ENCODE results near the gene KIAA1549. TPM values are rescaled to one million over a fixed set of nuclear protein-coding genes. Genes with fewer than 3 reads are reported as not detected.

Gene KIAA1549
- total RNA-seq, 1 donor = 3.7 TPM

DNA sequence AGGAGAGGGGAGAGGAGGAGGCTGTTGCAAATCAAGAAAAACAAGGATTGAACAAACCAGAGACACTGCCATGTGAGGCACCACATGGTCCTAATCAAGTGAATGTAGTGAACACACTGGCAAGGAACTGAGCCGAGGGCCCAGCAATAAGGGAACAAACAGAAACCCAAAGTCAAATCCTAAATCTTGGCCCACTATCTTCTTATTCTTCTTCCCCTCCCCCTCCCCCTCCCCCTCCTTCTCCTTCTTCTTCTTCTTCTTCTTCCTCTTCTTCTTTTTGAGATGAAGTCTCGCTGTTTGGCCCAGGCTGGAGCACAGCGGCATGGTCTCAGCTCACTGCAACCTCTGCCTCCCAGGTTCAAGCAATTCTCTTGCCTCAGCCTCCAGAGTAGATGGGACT, 24.0 kb downstream of the KIAA1549 start:
- H3K4me3 ChIP-seq (ENCODE audit: low read depth, low read length) = no peak overlapping the region
- TF ChIP-seq, protein P1, sequence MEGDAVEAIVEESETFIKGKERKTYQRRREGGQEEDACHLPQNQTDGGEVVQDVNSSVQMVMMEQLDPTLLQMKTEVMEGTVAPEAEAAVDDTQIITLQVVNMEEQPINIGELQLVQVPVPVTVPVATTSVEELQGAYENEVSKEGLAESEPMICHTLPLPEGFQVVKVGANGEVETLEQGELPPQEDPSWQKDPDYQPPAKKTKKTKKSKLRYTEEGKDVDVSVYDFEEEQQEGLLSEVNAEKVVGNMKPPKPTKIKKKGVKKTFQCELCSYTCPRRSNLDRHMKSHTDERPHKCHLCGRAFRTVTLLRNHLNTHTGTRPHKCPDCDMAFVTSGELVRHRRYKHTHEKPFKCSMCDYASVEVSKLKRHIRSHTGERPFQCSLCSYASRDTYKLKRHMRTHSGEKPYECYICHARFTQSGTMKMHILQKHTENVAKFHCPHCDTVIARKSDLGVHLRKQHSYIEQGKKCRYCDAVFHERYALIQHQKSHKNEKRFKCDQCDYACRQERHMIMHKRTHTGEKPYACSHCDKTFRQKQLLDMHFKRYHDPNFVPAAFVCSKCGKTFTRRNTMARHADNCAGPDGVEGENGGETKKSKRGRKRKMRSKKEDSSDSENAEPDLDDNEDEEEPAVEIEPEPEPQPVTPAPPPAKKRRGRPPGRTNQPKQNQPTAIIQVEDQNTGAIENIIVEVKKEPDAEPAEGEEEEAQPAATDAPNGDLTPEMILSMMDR (IDR thresholded peaks at IDR 0.05; ENCODE audit: insufficient read depth, low read length) = no peak
- no peak for DNase-seq (ENCODE audit: low read depth)

DNA sequence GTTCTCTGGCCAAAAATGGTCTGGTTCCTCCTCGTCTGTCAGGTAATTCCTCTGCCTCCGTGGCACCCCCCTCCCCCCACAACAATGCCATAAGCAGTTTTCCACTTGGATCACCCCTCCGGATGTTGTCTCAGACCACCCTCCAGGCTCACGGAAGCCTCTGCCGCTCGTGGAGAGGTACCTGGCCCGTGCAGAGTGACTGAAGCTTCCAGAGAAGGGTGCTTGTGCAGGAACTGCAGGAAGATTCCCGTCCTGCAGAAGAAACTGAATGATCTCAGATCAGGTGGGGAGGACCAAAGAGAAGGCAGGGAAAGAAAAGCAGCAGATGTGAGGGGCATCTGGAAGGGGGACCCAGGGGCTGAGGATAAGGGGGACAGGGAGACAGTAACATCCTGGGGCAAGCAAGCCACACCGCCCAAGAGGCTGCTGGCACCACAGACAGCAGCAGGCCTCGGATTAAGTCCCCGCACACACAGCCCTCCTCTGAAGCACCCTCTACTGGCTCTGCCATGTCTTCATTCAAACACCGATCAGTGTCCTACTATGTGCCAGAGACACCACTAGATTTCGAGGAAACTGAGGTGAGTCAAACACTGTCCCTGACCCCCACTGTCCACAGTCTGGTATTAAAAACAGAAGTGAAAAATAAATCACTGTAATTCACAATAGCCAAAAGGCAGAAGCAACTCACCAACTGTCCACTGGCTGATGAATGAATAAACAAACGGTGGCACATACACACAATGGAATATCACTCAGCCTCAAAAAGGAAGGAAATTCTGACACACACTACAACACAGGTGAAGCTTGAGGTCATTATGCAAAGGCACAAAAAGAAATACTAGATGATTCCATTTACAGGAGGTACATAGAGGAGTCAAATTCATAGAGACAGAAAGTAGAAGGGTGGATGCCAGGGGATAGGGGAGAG, 26.4 kb downstream of the KIAA1549 start:
- DNase-seq (ENCODE audit: low read depth) = no peak

DNA sequence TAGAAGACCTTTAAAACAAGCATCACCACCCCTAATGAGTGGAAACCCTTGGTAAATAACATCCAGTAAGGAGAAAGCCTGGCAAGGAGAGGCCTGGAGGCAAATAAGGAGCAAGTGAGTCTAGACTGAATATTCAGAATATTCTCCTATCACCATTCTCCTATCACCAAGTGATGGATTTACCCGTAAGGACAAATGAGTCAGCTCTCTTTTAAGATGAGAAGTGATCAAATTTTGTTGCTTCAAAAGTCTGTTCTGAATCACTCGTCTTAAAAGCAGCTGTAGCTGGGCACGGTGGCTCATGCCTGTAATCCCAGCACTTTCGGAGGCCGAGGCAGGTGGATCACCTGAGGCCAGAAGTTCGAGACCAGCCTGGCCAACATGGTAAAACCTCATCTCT, 28.4 kb downstream of the KIAA1549 start:
- no peak for DNase-seq (ENCODE audit: low read depth)
- no peak overlapping the region for H3K4me3 ChIP-seq (ENCODE audit: low read depth, low read length)
- TF ChIP-seq, protein P1 (IDR thresholded peaks at IDR 0.05; ENCODE audit: insufficient read depth, low read length) = no peak

More for the DNA sequence above, 26.4 kb downstream of the KIAA1549 start:
- H3K4me3 ChIP-seq (ENCODE audit: low read depth, low read length) = no peak overlapping the region
- TF ChIP-seq, protein P1 (IDR thresholded peaks at IDR 0.05; ENCODE audit: insufficient read depth, low read length) = no peak

DNA sequence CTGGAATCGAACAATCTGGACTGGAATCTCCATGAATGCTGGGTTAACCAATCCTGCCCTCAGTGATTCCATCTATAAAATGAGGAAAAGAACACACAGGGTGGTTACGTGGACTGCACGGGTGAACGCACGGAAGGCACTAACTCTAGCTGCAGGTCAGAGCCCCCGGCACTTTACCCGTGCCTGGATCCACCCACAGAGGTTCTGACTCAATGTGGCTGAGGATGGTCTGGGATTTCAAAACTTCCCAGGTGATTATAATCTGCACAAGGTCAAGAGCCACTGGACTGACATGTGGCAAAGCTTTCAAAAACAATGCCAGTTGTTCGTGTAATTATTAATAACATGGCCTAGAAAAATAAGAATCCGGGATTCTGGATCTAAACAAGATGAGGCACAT, 29.2 kb downstream of the KIAA1549 start:
- TF ChIP-seq, protein P1 (IDR thresholded peaks at IDR 0.05; ENCODE audit: insufficient read depth, low read length) = no peak
- H3K4me3 ChIP-seq (ENCODE audit: low read depth, low read length) = no peak overlapping the region
- DNase-seq (ENCODE audit: low read depth) = no peak

DNA sequence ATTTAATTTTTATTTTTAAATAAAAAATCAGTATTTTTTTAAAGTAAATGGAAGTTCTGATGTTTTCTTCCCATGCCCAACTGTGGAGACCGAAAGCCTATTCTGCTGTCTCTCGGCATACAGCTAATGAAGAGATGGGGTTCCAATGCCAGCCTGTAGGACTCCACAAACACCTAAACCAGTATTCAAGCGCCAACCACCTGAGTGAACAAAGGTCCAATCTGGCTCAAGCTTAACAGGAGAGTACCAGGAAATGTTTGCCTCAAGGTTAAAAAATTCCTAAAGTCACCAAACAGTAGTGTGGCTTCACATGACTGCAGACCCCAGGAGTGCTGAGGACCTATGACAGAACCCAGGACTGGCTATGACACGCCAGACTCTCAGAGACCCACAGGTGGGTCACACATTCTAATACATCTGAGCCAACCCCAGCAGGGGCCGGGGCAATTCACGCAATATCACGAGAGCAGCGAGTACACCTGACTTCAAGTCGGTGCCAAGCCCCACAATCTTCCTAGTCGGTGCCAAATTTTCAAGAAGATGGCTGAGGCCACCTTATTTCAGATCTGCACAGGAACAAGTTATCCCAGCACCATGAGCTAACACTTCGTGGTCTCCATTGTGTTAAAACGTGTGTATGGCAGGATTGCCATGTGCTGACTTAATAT, 31.6 kb downstream of the KIAA1549 start:
- no peak overlapping the region for H3K4me3 ChIP-seq (ENCODE audit: low read depth, low read length)
- no peak for DNase-seq (ENCODE audit: low read depth)
- TF ChIP-seq, protein P1 (IDR thresholded peaks at IDR 0.05; ENCODE audit: insufficient read depth, low read length) = no peak

DNA sequence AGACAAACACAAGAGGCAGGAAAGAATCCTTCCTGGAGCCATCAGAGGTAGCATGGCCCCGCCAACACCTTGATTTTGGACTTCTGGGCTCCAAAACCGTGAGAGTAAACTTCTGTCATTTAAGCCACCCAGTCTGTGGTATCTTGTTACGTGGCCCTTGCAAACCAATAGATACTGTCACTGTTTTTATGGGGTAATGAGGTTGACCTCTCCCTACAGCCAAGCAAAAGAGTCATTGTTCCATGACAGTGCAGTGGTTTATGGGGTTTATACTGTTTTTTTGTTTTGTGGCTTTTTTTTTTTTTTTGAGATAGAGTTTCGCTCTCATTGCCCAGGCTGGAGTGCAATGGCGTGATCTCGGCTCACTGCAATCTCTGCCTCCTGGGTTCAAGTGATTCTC, 32.8 kb downstream of the KIAA1549 start:
- TF ChIP-seq, protein P1 (IDR thresholded peaks at IDR 0.05; ENCODE audit: insufficient read depth, low read length) = no peak
- DNase-seq (ENCODE audit: low read depth) = no peak
- H3K4me3 ChIP-seq (ENCODE audit: low read depth, low read length) = no peak overlapping the region

All from fibroblast of the aortic adventitia (primary cell).